ENCODE measurements around the gene YPEL1. TPM values are rescaled to one million over a fixed set of nuclear protein-coding genes. Genes with fewer than 3 reads are reported as not detected.

Gene YPEL1
- total and polyA plus RNA-seq, 2 of the 13 experiments (the other 11 are each of a cell fraction or from before 2014, with no cell fraction given) = 0.33 to 2.5 TPM

DNA sequence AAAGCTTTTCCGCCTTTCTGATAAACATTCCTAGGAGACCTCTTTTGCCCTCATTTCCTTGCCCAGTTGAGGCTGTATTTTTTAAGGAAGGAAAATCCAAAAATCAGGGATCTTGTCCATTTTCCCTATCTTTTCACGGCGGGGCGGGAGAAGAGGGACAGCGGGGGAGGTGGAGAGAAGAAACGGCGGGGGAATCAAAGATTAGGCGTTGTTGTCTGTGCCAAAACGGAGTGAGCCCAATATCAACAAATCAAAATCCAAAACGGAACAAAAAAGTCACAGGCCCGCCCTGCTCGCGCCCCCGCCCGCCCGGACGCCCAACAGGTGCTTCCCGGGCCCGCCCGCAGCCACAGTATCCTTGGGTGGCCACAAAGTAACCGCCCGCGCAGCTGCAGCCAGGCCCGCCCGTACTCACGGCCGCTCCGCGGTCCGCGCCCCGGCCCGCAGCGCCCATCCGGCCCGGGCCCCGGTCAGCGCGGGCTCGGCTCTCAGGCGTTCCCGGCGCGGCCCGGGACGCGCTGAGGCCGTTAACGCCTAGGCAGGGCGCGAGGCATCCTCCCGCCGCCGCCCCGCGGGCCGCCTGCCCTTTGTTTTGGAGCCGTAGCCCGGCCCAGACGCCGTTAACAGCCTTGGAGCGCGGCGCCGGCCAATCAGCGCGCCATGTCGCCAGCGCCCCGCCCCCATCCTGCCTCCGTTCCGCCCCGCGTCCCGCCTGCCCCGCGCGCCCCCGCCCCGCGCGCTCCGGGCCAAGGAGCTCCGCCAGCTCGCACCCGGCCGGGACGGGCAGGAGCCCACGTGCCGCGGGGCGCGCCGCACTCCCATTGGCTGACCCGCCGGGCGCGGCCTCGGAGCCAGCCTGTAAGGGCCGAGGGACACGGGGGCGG lies at the start of gene YPEL1 (continued):
- TF ChIP-seq CBX2 (IDR thresholded peaks at IDR 0.05; ENCODE audit: low read depth, low read length) = no peak
- no peak for TF ChIP-seq CBX2 (CRISPR knock-in tag; IDR thresholded peaks at IDR 0.05; ENCODE audit: low read depth)
- 0 out of 2 replicates have a peak, but pooled peaks have one; percentile 8 for TF ChIP-seq ZNF629 (CRISPR knock-in tag; conservative IDR thresholded peaks at IDR 0.05)
- TF ChIP-seq XRCC5 (optimal IDR thresholded peaks at IDR 0.05; ENCODE audit: low read length) = peak; percentile 36
- TF ChIP-seq RNF2 (conservative IDR thresholded peaks at IDR 0.05; ENCODE audit: low read depth) = no peak; the same call in none of the 2 replicates
- TF ChIP-seq ZKSCAN1 (IDR thresholded peaks at IDR 0.05; ENCODE audit: low read length) = no peak
- TF ChIP-seq ELF3 (CRISPR knock-in tag; IDR thresholded peaks at IDR 0.05) = peak; percentile 42; the same call in 1 of the 2 replicates
- no peak for TF ChIP-seq ARNT (IDR thresholded peaks at IDR 0.05)
- peak; percentile 43; the same call in 1 of the 2 replicates for TF ChIP-seq ZFP36L1 (CRISPR knock-in tag; IDR thresholded peaks at IDR 0.05)
- TF ChIP-seq EED (CRISPR knock-in tag; IDR thresholded peaks at IDR 0.05) = no peak
- TF ChIP-seq NFYB (CRISPR knock-in tag; IDR thresholded peaks at IDR 0.05) = peak; percentile 84
- TF ChIP-seq CREB1 (IDR thresholded peaks at IDR 0.05) = no peak
- TF ChIP-seq CREB1 (CRISPR knock-in tag; IDR thresholded peaks at IDR 0.05) = no peak
- TF ChIP-seq SALL2 (CRISPR knock-in tag; IDR thresholded peaks at IDR 0.05) = peak; percentile 87; the same call in 1 of the 2 replicates
- TF ChIP-seq ZNF563 (CRISPR knock-in tag; IDR thresholded peaks at IDR 0.05) = peak; percentile 85
- no peak for TF ChIP-seq ZNF3 (CRISPR knock-in tag; IDR thresholded peaks at IDR 0.05)
- no peak for TF ChIP-seq ZNF678 (CRISPR knock-in tag; IDR thresholded peaks at IDR 0.05)
- TF ChIP-seq, protein P1, sequence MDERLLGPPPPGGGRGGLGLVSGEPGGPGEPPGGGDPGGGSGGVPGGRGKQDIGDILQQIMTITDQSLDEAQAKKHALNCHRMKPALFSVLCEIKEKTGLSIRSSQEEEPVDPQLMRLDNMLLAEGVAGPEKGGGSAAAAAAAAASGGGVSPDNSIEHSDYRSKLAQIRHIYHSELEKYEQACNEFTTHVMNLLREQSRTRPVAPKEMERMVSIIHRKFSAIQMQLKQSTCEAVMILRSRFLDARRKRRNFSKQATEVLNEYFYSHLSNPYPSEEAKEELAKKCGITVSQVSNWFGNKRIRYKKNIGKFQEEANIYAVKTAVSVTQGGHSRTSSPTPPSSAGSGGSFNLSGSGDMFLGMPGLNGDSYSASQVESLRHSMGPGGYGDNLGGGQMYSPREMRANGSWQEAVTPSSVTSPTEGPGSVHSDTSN (CRISPR knock-in tag; IDR thresholded peaks at IDR 0.05) = no peak
- no peak; the same call in 1 of the 2 replicates for TF ChIP-seq ZNF564 (CRISPR knock-in tag; IDR thresholded peaks at IDR 0.05)
- TF ChIP-seq NFIB (CRISPR knock-in tag; IDR thresholded peaks at IDR 0.05; ENCODE audit: borderline replicate concordance) = no peak
- TF ChIP-seq ZFX (CRISPR knock-in tag; IDR thresholded peaks at IDR 0.05; ENCODE audit: low read depth) = peak; percentile 45; the same call in 1 of the 2 replicates
- TF ChIP-seq AGO2 (optimal IDR thresholded peaks at IDR 0.05; ENCODE audit: low read depth, low read length) = no peak
- peak; percentile 64 for TF ChIP-seq BORCS8-MEF2B (CRISPR knock-in tag; IDR thresholded peaks at IDR 0.05)
- TF ChIP-seq SMAD3 (CRISPR knock-in tag; IDR thresholded peaks at IDR 0.05) = no peak
- TF ChIP-seq KLF6 (CRISPR knock-in tag; IDR thresholded peaks at IDR 0.05) = 0 out of 2 replicates have a peak, but pooled peaks have one; percentile 69
- no peak for TF ChIP-seq TIGD3 (CRISPR knock-in tag; IDR thresholded peaks at IDR 0.05; ENCODE audit: borderline replicate concordance)
- no peak for TF ChIP-seq ZKSCAN5 (CRISPR knock-in tag; IDR thresholded peaks at IDR 0.05)
- TF ChIP-seq MAFG (CRISPR knock-in tag; IDR thresholded peaks at IDR 0.05) = no peak
- no peak for TF ChIP-seq ZBTB3 (CRISPR knock-in tag; IDR thresholded peaks at IDR 0.05; ENCODE audit: borderline replicate concordance, low read depth)

Data from HepG2 (cell line).